K562 treated with DMSO at 1 percent for 4 hours (cell line): ENCODE measurements around the gene SRPRB. TPM values are rescaled to one million over a fixed set of nuclear protein-coding genes. Genes with fewer than 3 reads are reported as not detected.

Source experiments
- total RNA-seq: library from RNA; unstranded; fragments of 300-600 nt; gene quantifications from 2 replicates; pipeline ENCODE4 v1.2.3, GENCODE V29; 2022; ENCODE audit not compliant: insufficient read depth

Gene SRPRB, protein sequence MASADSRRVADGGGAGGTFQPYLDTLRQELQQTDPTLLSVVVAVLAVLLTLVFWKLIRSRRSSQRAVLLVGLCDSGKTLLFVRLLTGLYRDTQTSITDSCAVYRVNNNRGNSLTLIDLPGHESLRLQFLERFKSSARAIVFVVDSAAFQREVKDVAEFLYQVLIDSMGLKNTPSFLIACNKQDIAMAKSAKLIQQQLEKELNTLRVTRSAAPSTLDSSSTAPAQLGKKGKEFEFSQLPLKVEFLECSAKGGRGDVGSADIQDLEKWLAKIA
- total RNA-seq, result 9.9 and 14.8 TPM in 2 replicates

GRCh38 chr3:133805702-133806475 lies at the start of gene SRPRB:
Gene SRPRB (plus strand): TSS chr3:133805815. CDS start chr3:133805849, 34 bp downstream.

Other genes starting within 250 kb of the SRPRB start
- gene CDV3, start 232.1 kb upstream of the SRPRB start, total RNA-seq, result 37.0 and 48.8 TPM in 2 replicates
- 20.6 and 27.1 TPM in 2 replicates for gene TOPBP1, start 143.9 kb upstream of the SRPRB start, total RNA-seq
- gene TF, start 59.4 kb upstream of the SRPRB start, total RNA-seq, result 3.1 and 3.3 TPM in 2 replicates
- gene RAB6B, start 90.1 kb downstream of the SRPRB start, total RNA-seq, result 8.6 and 12.8 TPM in 2 replicates
- gene SLCO2A1, start 224.1 kb downstream of the SRPRB start, total RNA-seq, result not detected in 2 replicates